Body of pancreas (tissue), 4 donors: Measurements from ENCODE around the gene RBM19. TPM values are rescaled to one million over a fixed set of nuclear protein-coding genes. Genes with fewer than 3 reads are reported as not detected.

ENCODE experiments used
- ATAC-seq: fragments of 150-250 bp; one replicate; pipeline ENCODE4 v1.9.1; 2016
- DNase-seq, 4 donors: peaks; one replicate each; pipeline ENCODE4 v3.0.0-alpha.2; 2019
- H3K27ac ChIP-seq, 4 donors: fragments of 200-600 bp; sonication (generic); 1 replicate in 3 of 4; 2 replicates in 1 of 4; pipeline versions ENCODE4 v1.5.1 to v1.6.1; 2016 to 2019; ENCODE audit warnings: mild to moderate bottlenecking in 1 of 4, mixed read lengths in 1 of 4, moderate library complexity in 1 of 4
- H3K27me3 ChIP-seq, 2 donors: fragments of 200-600 bp; sonication (generic); one replicate each; pipeline ENCODE4 v1.6.0; 2016; ENCODE audit warnings: mild to moderate bottlenecking in 1 of 2
- H3K36me3 ChIP-seq, 2 donors: fragments of 200-600 bp; sonication (generic); replicated peaks in 1 of 2; 2 replicates each; pipeline ENCODE4 v1.5.1; 2016; ENCODE audit warnings: low read depth in 2 of 2; ENCODE audit not compliant: insufficient read depth in 1 of 2
- H3K4me1 ChIP-seq: fragments of 200-600 bp; sonication (generic); one replicate; pipeline ENCODE4 v1.6.0; 2016
- H3K4me3 ChIP-seq, 2 donors: fragments of 200-600 bp; sonication (generic); 1 replicate in 1 of 2; 2 replicates in 1 of 2; pipeline ENCODE4 v1.5.1; 2016 to 2019
- H3K9me3 ChIP-seq, 3 donors: fragments of 200-600 bp; sonication (generic); 1 replicate in 2 of 3; 2 replicates in 1 of 3; pipeline ENCODE4 v1.5.1; 2016
- CTCF ChIP-seq, 7 experiments: fragments of 450-650 bp in 4 of 7; fragments of 200-600 bp in 3 of 7; sonication (generic) in 3 of 7; IDR thresholded peaks; one replicate each; pipeline ENCODE4 v1.5.1; 2016 to 2019; ENCODE audit warnings: antibody characterized with exemption in 7 of 7
- POLR2A ChIP-seq, 3 donors: fragments of 450-650 bp; IDR thresholded peaks; one replicate each; pipeline ENCODE4 v1.6.1; 2016; ENCODE audit warnings: antibody characterized with exemption in 3 of 3, mild to moderate bottlenecking in 2 of 3
- WGBS, 2 donors: methylation state at CpG; one replicate each; pipeline ENCODE4 v1.1.5; 2017; 5-methylcytosine and 5-hydroxymethylcytosine counted together
- intact Hi-C: fragments of 100-400 bp; cut with DNase I; formaldehyde crosslinking; loops from one replicate; pipeline ENCODE4 v1.15.1; 2023
- total RNA-seq, 2 donors: library from RNA; depleted of rRNA; stranded (reverse); fragments of >200 nt; gene quantifications; one replicate each; pipeline ENCODE4 v1.1.0, GENCODE V29; 2016

RBM19 gene, protein sequence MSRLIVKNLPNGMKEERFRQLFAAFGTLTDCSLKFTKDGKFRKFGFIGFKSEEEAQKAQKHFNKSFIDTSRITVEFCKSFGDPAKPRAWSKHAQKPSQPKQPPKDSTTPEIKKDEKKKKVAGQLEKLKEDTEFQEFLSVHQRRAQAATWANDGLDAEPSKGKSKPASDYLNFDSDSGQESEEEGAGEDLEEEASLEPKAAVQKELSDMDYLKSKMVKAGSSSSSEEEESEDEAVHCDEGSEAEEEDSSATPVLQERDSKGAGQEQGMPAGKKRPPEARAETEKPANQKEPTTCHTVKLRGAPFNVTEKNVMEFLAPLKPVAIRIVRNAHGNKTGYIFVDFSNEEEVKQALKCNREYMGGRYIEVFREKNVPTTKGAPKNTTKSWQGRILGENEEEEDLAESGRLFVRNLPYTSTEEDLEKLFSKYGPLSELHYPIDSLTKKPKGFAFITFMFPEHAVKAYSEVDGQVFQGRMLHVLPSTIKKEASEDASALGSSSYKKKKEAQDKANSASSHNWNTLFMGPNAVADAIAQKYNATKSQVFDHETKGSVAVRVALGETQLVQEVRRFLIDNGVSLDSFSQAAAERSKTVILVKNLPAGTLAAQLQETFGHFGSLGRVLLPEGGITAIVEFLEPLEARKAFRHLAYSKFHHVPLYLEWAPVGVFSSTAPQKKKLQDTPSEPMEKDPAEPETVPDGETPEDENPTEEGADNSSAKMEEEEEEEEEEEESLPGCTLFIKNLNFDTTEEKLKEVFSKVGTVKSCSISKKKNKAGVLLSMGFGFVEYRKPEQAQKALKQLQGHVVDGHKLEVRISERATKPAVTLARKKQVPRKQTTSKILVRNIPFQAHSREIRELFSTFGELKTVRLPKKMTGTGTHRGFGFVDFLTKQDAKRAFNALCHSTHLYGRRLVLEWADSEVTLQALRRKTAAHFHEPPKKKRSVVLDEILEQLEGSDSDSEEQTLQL
- 10 to 100 TPM; 18.4 to 36.3 TPM for total RNA-seq

DNA sequence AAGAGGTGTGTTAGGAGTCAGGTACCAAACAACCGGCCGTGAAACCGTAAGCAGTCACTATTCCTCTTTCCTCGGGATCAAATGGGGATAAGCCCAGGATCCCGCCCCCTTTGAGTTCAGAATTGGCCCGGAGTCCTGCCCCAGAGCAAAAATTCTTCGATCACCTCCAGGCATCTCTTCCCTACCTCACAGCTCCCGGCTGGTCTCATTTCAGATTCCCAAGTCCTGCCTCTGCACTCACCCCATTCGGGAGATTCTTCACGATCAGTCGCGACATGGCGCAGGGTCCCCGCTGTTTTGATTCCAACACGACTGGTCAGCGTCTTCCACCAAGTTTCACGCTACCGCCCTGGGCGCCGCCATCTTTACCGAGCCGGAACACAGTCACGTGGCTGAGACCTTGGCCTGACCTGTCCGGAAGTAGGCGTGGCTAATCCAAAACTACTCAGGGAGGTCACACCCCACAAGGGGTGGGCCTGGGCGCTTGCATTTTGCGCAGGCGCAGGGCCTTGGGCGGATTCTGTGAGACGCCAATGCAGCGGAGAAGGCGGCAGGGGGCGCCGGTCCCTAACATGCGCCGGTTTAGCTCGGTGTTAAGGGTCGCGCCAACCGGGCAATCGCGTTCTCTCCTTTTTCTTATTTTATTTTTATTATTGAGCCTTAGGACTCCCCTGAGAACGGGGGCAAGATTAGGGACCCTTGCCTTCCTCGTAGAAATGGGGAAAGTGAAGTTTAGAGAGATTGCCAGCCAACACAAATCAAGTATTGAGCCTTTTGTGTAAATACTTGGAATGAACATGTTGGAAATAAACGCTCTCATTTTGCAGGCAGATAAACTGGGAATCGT is at the start of gene RBM19:
Gene RBM19, minus strand, starts transcription at position 375 of the 847 bp plus-strand sequence. Its CDS starts 98 bp downstream, at position 277.
- peak; percentile 100 for ATAC-seq
- H3K9me3 ChIP-seq = no peaks in the 10 kb centered on the region
- peak within 1 kb of the TSS; percentile 19 to 75 for H3K4me3 ChIP-seq
- 0 to 1% methylated on average over 43 to 46 of the region's 46 CpGs for WGBS, 2 donors
- no peaks in the 10 kb centered on the region for H3K27me3 ChIP-seq
- peak; percentile 97 to 98 (median 98) for DNase-seq
- H3K4me1 ChIP-seq = peaks cover 22% of the 10 kb centered on the region
- TF ChIP-seq CTCF (IDR thresholded peaks at IDR 0.05) (peak; percentile 87 to 97 (median 95)), POLR2A (IDR thresholded peaks at IDR 0.05) (peak; percentile 44 to 89 (median 78))
- H3K36me3 ChIP-seq = peaks cover 7 to 8% of the 10 kb centered on the region in 2 donors
- intact Hi-C loops = no loop called here
- peak within 1 kb of the TSS in 3 of 4 donors; percentile 26 to 59 (median 55) for H3K27ac ChIP-seq

- no peak for ATAC-seq
- intact Hi-C loops = no loop called here
- no peaks in the 10 kb centered on the region for H3K9me3 ChIP-seq
- no peak for DNase-seq
- no peak overlapping the region for H3K27ac ChIP-seq
- H3K4me3 ChIP-seq = no peak overlapping the region
- H3K36me3 ChIP-seq = no peaks in the 10 kb centered on the region
- no peaks in the 10 kb centered on the region for H3K27me3 ChIP-seq
- no peaks in the 10 kb centered on the region for H3K4me1 ChIP-seq
- 28 to 70% methylated on average over 3 to 7 of the region's 7 CpGs for WGBS, 2 donors
- TF ChIP-seq CTCF (IDR thresholded peaks at IDR 0.05) (no peak), POLR2A (IDR thresholded peaks at IDR 0.05) (no peak)
Observed at GRCh38 chr12:114015851-114016250, 49.7 kb upstream of the RBM19 start.

- no peak overlapping the region for H3K4me3 ChIP-seq
- H3K36me3 ChIP-seq = no peaks in the 10 kb centered on the region
- intact Hi-C loops = no loop called here
- 40 to 49% methylated on average over 6 of the region's 6 CpGs for WGBS, 2 donors
- no peaks in the 10 kb centered on the region for H3K4me1 ChIP-seq
- ATAC-seq (no peak), DNase-seq (no peak)
- TF ChIP-seq POLR2A (IDR thresholded peaks at IDR 0.05) (no peak), CTCF (IDR thresholded peaks at IDR 0.05) (no peak)
- H3K27me3 ChIP-seq = no peaks in the 10 kb centered on the region
- no peak overlapping the region for H3K27ac ChIP-seq
- H3K9me3 ChIP-seq = no peaks in the 10 kb centered on the region
Observed at GRCh38 chr12:114013575-114014345, 47.6 kb upstream of the RBM19 start.
